ENCODE data around the gene PAX1.

PAX1 gene

GRCh38 chr20:21670981-21671380 is 34.5 kb upstream of the PAX1 start:
- no peak for FAIRE-seq
- TF ChIP-seq, protein P1, sequence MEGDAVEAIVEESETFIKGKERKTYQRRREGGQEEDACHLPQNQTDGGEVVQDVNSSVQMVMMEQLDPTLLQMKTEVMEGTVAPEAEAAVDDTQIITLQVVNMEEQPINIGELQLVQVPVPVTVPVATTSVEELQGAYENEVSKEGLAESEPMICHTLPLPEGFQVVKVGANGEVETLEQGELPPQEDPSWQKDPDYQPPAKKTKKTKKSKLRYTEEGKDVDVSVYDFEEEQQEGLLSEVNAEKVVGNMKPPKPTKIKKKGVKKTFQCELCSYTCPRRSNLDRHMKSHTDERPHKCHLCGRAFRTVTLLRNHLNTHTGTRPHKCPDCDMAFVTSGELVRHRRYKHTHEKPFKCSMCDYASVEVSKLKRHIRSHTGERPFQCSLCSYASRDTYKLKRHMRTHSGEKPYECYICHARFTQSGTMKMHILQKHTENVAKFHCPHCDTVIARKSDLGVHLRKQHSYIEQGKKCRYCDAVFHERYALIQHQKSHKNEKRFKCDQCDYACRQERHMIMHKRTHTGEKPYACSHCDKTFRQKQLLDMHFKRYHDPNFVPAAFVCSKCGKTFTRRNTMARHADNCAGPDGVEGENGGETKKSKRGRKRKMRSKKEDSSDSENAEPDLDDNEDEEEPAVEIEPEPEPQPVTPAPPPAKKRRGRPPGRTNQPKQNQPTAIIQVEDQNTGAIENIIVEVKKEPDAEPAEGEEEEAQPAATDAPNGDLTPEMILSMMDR (IDR thresholded peaks at IDR 0.05; ENCODE audit: insufficient read depth, missing control alignments), result no peak

GRCh38 chr20:21677261-21677660 is 28.2 kb upstream of the PAX1 start:
- no peak for DNase-seq (ENCODE audit: insufficient read length, low spot score)
- FAIRE-seq, result no peak
- TF ChIP-seq, protein P1 (IDR thresholded peaks at IDR 0.05; ENCODE audit: insufficient read depth, missing control alignments), result no peak

More at GRCh38 chr20:21670981-21671380, 34.5 kb upstream of the PAX1 start:
- DNase-seq (ENCODE audit: insufficient read length, low spot score), result no peak

- FAIRE-seq, result no peak
- TF ChIP-seq, protein P1 (IDR thresholded peaks at IDR 0.05; ENCODE audit: insufficient read depth, missing control alignments), result no peak
- DNase-seq (ENCODE audit: insufficient read length, low spot score), result no peak
These were observed 27.7 kb upstream of the PAX1 start for GRCh38 chr20:21677781-21678180.

GRCh38 chr20:21681234-21681921 is 24.1 kb upstream of the PAX1 start:
- DNase-seq (ENCODE audit: insufficient read length, low spot score) (no peak), FAIRE-seq (no peak)
- TF ChIP-seq, protein P1 (IDR thresholded peaks at IDR 0.05; ENCODE audit: insufficient read depth, missing control alignments), result no peak

GRCh38 chr20:21681922-21682318 is 23.5 kb upstream of the PAX1 start:
- FAIRE-seq (no peak), DNase-seq (ENCODE audit: insufficient read length, low spot score) (no peak)
- TF ChIP-seq, protein P1 (IDR thresholded peaks at IDR 0.05; ENCODE audit: insufficient read depth, missing control alignments), result no peak

DNA sequence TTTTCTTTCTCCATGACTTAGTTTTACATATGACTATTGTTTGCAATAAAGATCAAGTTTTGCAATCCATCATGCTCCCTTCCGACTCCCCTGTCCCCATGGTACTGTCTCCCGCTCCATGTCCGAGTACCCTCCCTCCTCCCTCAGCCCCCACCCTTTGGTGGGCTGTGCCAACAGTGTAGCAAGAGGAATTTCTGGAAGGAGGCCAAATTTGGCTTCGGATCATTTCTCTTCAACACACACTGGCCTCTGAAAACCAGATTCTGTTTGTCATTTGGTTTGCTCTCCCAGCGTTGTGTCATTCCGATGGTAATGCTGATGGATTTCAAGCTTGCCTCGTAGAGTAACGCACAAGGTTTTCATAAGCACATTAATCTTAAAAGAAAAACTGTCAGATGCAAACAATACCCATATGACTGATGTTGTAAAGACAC is 22.9 kb upstream of the PAX1 start:
- DNase-seq (ENCODE audit: insufficient read length, low spot score), result no peak
- TF ChIP-seq, protein P1 (IDR thresholded peaks at IDR 0.05; ENCODE audit: insufficient read depth, missing control alignments), result no peak
- no peak for FAIRE-seq

- no peak for DNase-seq (ENCODE audit: insufficient read length, low spot score)
- FAIRE-seq, result no peak
- TF ChIP-seq, protein P1 (IDR thresholded peaks at IDR 0.05; ENCODE audit: insufficient read depth, missing control alignments), result no peak
These were observed 20.8 kb upstream of the PAX1 start for GRCh38 chr20:21684671-21685070.

Data from D721Med (cell line).